Loucy (cell line): ENCODE measurements around the gene DLX6.

Source experiments
- H2AFZ ChIP-seq: fragments of 200-600 bp; sonication (generic); 2 replicates; pipeline ENCODE4 v1.6.0; 2016; ENCODE audit warnings: antibody characterized with exemption, mild to moderate bottlenecking, low read length, moderate library complexity
- H3F3A ChIP-seq: fragments of 200-600 bp; 2 replicates; pipeline ENCODE4 v1.6.0; 2016; ENCODE audit warnings: antibody characterized with exemption, low read depth, mild to moderate bottlenecking
- H3K27me3 ChIP-seq: fragments of 200-600 bp; sonication (generic); 2 replicates; pipeline ENCODE4 v1.6.1; 2014; ENCODE audit warnings: low read length, mild to moderate bottlenecking; ENCODE audit not compliant: insufficient read depth, poor library complexity, severe bottlenecking
- H3K36me3 ChIP-seq: fragments of 200-600 bp; sonication (generic); 2 replicates; pipeline ENCODE4 v1.6.1; 2016; ENCODE audit warnings: low read length; ENCODE audit not compliant: insufficient read depth
- H3K4me1 ChIP-seq: fragments of 200-600 bp; sonication (generic); 2 replicates; pipeline ENCODE4 v1.5.1; 2014; ENCODE audit warnings: low read length, mild to moderate bottlenecking; ENCODE audit not compliant: insufficient read depth, poor library complexity, severe bottlenecking
- H3K4me2 ChIP-seq: fragments of 200-600 bp; sonication (generic); 2 replicates; pipeline ENCODE4 v1.6.0; 2014; ENCODE audit warnings: antibody characterized with exemption, low read length, low read depth, mild to moderate bottlenecking; ENCODE audit not compliant: poor library complexity, severe bottlenecking
- H3K4me3 ChIP-seq: fragments of 200-600 bp; sonication (generic); 2 replicates; pipeline ENCODE4 v1.5.1; 2014; ENCODE audit warnings: low read length, mild to moderate bottlenecking, mixed read lengths; ENCODE audit not compliant: poor library complexity, severe bottlenecking
- H3K79me2 ChIP-seq: fragments of 200-600 bp; sonication (generic); 2 replicates; pipeline ENCODE4 v1.6.1; 2014; ENCODE audit warnings: low read length; ENCODE audit not compliant: insufficient read depth
- H3K9ac ChIP-seq: fragments of 200-600 bp; sonication (generic); 2 replicates; pipeline ENCODE4 v1.6.0; 2014; ENCODE audit warnings: mild to moderate bottlenecking, low read depth, low read length, moderate library complexity; ENCODE audit not compliant: poor library complexity, severe bottlenecking
- H3K9me2 ChIP-seq: fragments of 200-600 bp; sonication (generic); replicated peaks from 2 replicates; pipeline ENCODE4 v1.6.1; 2016; ENCODE audit warnings: low read depth, low read length, mixed read lengths
- H3K9me3 ChIP-seq: fragments of 200-600 bp; sonication (generic); 2 replicates; pipeline ENCODE4 v1.6.1; 2014; ENCODE audit warnings: mild to moderate bottlenecking, antibody characterized with exemption, low read length, low read depth; ENCODE audit not compliant: insufficient read depth
- H4K20me1 ChIP-seq: fragments of 200-600 bp; sonication (generic); 2 replicates; pipeline ENCODE4 v1.6.0; 2014; ENCODE audit warnings: antibody characterized with exemption, low read length, mild to moderate bottlenecking; ENCODE audit not compliant: insufficient read depth, poor library complexity, severe bottlenecking
- EZH2phosphoT487 ChIP-seq: fragments of 200-600 bp; IDR thresholded peaks from 2 replicates; pipeline ENCODE4 v1.6.1; 2018; ENCODE audit warnings: antibody characterized with exemption, mild to moderate bottlenecking, moderate library complexity, borderline replicate concordance
- TF ChIP-seq, protein P1 (sequence below): fragments of 200-600 bp; sonication (generic); conservative IDR thresholded peaks from 2 replicates; pipeline ENCODE4 v1.5.1; 2014; ENCODE audit warnings: mild to moderate bottlenecking, antibody characterized with exemption, low read length

The DLX6 gene

DNA sequence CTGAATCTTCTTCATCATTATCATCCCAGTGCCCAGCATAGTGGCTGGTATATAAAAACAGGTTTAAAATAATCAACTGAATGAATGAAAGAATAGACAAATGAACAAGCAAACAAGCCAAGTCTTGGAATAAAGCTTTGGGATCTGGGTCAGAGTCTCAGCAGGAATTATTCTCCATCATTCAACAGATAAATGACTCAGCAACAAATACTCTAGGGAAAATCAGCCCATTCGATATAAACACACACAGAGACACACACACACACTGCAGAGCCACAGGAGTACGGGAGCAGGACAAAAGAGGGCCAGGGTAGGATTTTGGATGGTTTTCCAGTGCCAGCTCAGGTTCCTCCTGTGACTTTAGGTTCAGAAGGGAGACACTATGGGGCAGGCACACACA lies 29.2 kb upstream of the DLX6 start:
- TF ChIP-seq, protein P1, sequence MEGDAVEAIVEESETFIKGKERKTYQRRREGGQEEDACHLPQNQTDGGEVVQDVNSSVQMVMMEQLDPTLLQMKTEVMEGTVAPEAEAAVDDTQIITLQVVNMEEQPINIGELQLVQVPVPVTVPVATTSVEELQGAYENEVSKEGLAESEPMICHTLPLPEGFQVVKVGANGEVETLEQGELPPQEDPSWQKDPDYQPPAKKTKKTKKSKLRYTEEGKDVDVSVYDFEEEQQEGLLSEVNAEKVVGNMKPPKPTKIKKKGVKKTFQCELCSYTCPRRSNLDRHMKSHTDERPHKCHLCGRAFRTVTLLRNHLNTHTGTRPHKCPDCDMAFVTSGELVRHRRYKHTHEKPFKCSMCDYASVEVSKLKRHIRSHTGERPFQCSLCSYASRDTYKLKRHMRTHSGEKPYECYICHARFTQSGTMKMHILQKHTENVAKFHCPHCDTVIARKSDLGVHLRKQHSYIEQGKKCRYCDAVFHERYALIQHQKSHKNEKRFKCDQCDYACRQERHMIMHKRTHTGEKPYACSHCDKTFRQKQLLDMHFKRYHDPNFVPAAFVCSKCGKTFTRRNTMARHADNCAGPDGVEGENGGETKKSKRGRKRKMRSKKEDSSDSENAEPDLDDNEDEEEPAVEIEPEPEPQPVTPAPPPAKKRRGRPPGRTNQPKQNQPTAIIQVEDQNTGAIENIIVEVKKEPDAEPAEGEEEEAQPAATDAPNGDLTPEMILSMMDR: no peak
- no peak for TF ChIP-seq EZH2phosphoT487
- Histone ChIP-seq H3K4me2 (no peak overlapping the region), H3K9me2 (no peaks in the 10 kb centered on the region), H3K9me3 (no peaks in the 10 kb centered on the region), H3K4me1 (no peaks in the 10 kb centered on the region), H3K9ac (no peak overlapping the region), H4K20me1 (no peaks in the 10 kb centered on the region), H2AFZ (no peak overlapping the region), H3F3A (no peaks in the 10 kb centered on the region), H3K36me3 (no peaks in the 10 kb centered on the region), H3K4me3 (no peak overlapping the region), H3K27me3 (no peaks in the 10 kb centered on the region), H3K79me2 (no peaks in the 10 kb centered on the region)

DNA sequence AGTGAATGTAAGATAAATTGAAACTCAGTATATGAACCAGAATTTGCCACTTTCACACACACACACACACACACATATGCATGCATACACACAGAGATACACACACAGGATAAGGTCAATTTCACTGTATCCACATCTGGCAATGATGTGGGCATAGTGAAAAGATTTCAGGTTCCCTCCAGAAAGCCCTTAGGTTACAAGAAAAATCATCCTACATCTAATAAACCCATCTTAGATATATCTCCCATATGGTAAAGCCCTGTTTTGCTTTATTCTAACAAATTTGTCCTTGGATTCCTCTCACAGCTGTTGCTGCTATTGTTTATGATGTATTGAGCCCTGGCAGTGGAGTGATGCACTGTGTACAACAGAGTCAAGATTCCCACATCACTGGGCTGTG lies 27.9 kb upstream of the DLX6 start:
- Histone ChIP-seq H3K9ac (no peak overlapping the region), H3K79me2 (no peaks in the 10 kb centered on the region), H3K9me2 (no peaks in the 10 kb centered on the region), H2AFZ (no peak overlapping the region), H3K27me3 (no peaks in the 10 kb centered on the region), H4K20me1 (no peaks in the 10 kb centered on the region), H3K4me2 (no peak overlapping the region), H3F3A (no peaks in the 10 kb centered on the region), H3K36me3 (no peaks in the 10 kb centered on the region), H3K4me1 (no peaks in the 10 kb centered on the region), H3K9me3 (no peaks in the 10 kb centered on the region), H3K4me3 (no peak overlapping the region)
- TF ChIP-seq, protein P1: no peak
- TF ChIP-seq EZH2phosphoT487: no peak

DNA sequence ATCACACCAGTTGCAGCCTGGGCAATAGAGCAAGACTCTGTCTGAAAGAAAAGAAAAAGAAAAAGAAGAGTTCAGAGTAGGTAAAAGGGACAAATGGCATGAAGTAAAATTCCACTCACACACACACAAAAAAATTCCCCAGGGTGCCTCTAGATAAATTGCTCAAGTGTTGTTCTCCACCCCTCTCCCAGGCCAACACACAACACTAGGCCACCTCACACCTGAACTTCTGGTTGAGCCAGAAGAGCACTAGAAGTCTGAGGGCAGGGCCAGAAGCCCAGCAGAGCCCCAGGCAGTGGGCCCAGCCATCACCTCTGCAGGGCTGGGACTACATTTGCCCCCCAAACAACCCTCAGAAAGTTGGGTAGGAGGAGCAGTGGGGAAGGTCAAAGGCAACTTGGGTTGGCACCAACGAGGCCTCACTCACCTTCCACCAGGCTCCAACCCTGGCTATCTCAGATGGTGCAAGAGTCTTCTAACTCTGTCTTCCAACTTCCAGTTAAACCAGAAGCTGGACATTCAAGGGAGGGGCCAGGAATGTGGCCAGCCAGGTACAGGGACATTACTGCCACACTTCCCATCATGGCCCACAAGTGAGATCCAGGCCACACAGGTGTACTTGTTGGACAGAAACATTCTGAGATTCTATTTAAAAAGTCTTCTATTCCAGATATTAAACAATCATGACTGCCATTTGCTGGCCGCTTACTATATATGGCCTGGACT lies 25.6 kb upstream of the DLX6 start:
- no peaks in the 10 kb centered on the region for H3K4me1 ChIP-seq
- no peaks in the 10 kb centered on the region for H3K9me3 ChIP-seq
- no peaks in the 10 kb centered on the region for H3K79me2 ChIP-seq
- H3K9me2 ChIP-seq: no peaks in the 10 kb centered on the region
- no peak overlapping the region for H3K4me2 ChIP-seq
- no peak overlapping the region for H3K4me3 ChIP-seq
- H3K27me3 ChIP-seq: no peaks in the 10 kb centered on the region
- H3K9ac ChIP-seq: no peak overlapping the region
- H2AFZ ChIP-seq: no peak overlapping the region
- H3K36me3 ChIP-seq: no peaks in the 10 kb centered on the region
- no peaks in the 10 kb centered on the region for H4K20me1 ChIP-seq
- TF ChIP-seq, protein P1: no peak
- TF ChIP-seq EZH2phosphoT487: no peak
- H3F3A ChIP-seq: no peaks in the 10 kb centered on the region
